SK-N-SH (cell line): ENCODE data around the gene SAT2. TPM values are rescaled to one million over a fixed set of nuclear protein-coding genes. Genes with fewer than 3 reads are reported as not detected.
A peak's percentile ranks its signal among the peaks of the same experiment; 100 is the strongest.

Experiments used
- CTCF ChIA-PET: fragments of 300-600, 350-600 bp; formaldehyde crosslinking; extraction: SDS; loops from one replicate; lab custom pipeline; 2021; lab: Yijun Ruan, JAX
- POLR2A ChIA-PET: fragments of 350-600 bp; sonication (Branson Sonifier 250); formaldehyde crosslinking; extraction: SDS; loops from one replicate; lab custom pipeline; 2020; ENCODE audit warnings: antibody characterized with exemption, inconsistent platforms; lab: Yijun Ruan, JAX
- DNase-seq: peaks from one replicate; pipeline ENCODE4 v3.0.0; 2012
- H2AFZ ChIP-seq: fragments of 200-600 bp; sonication (generic); 2 replicates; pipeline ENCODE4 v1.8.1; 2016; ENCODE audit warnings: antibody characterized with exemption, mild to moderate bottlenecking, low read depth
- H3F3A ChIP-seq: fragments of 200-600 bp; sonication (generic); replicated peaks from 2 replicates; pipeline ENCODE3; 2016; ENCODE audit warnings: antibody characterized with exemption, mild to moderate bottlenecking; ENCODE audit not compliant: insufficient read depth
- H3K27ac ChIP-seq, 2 experiments: fragments of 200-500 bp in 1 of 2; fragments of 200-600 bp in 1 of 2; sonication (Bioruptor generic) in 1 of 2; sonication (generic), shearing (Covaris generic) in 1 of 2; 2 replicates each; pipeline versions ENCODE4 v1.5.1 to v1.6.1; 2014 to 2016; ENCODE audit warnings: low read depth in 2 of 2, inconsistent platforms in 1 of 2, low read length in 1 of 2, mild to moderate bottlenecking in 1 of 2, mixed read lengths in 1 of 2
- H3K27me3 ChIP-seq: fragments of 200-600 bp; sonication (generic), shearing (Covaris generic); 2 replicates; pipeline ENCODE4 v1.6.1; 2016; ENCODE audit warnings: mixed run types; ENCODE audit not compliant: insufficient read depth
- H3K36me3 ChIP-seq, 2 experiments: fragments of 200-500 bp in 1 of 2; fragments of 200-600 bp in 1 of 2; sonication (Bioruptor generic) in 1 of 2; sonication (generic) in 1 of 2; replicated peaks in 1 of 2; 2 replicates each; pipeline versions ENCODE3 to v1.5.1; 2014 to 2016; ENCODE audit warnings: low read length in 1 of 2, mild to moderate bottlenecking in 1 of 2; ENCODE audit not compliant: insufficient read depth in 2 of 2, control insufficient read depth in 1 of 2
- H3K4me1 ChIP-seq, 2 experiments: fragments of 200-500 bp in 1 of 2; fragments of 200-600 bp in 1 of 2; sonication (Bioruptor generic) in 1 of 2; sonication (generic), shearing (Covaris generic) in 1 of 2; 2 replicates each; pipeline versions ENCODE4 v1.5.1 to v1.6.1; 2014 to 2016; ENCODE audit warnings: low read depth in 1 of 2, low read length in 1 of 2, mixed run types in 1 of 2; ENCODE audit not compliant: insufficient read depth in 2 of 2, control insufficient read depth in 1 of 2
- H3K4me2 ChIP-seq: fragments of 200-600 bp; sonication (generic), shearing (Covaris generic); 2 replicates; pipeline ENCODE4 v1.6.1; 2017; ENCODE audit warnings: mixed run types
- H3K4me3 ChIP-seq, 2 experiments: fragments of 200-500 bp in 1 of 2; fragments of 200-600 bp in 1 of 2; sonication (Bioruptor generic) in 1 of 2; sonication (generic), shearing (Covaris generic) in 1 of 2; 2 replicates each; pipeline versions ENCODE4 v1.5.1 to v1.8.1; 2014 to 2016; ENCODE audit warnings: low read depth in 2 of 2, inconsistent platforms in 1 of 2, low read length in 1 of 2, mild to moderate bottlenecking in 1 of 2, mixed read lengths in 1 of 2, moderate library complexity in 1 of 2
- H3K79me2 ChIP-seq: fragments of 200-600 bp; sonication (generic); 2 replicates; pipeline ENCODE4 v1.8.1; 2017; ENCODE audit warnings: mild to moderate bottlenecking; ENCODE audit not compliant: insufficient read depth
- H3K9ac ChIP-seq: fragments of 200-600 bp; sonication (generic); 2 replicates; pipeline ENCODE4 v1.6.1; 2017; ENCODE audit warnings: mixed run types
- H3K9me2 ChIP-seq: fragments of 200-600 bp; sonication (generic); 2 replicates; pipeline ENCODE4 v1.6.1; 2017; ENCODE audit warnings: mixed run types
- H3K9me3 ChIP-seq: fragments of 200-600 bp; sonication (generic); 2 replicates; pipeline ENCODE4 v1.6.1; 2017; ENCODE audit warnings: mixed run types, mild to moderate bottlenecking, moderate library complexity
- H4K20me1 ChIP-seq: fragments of 200-600 bp; sonication (generic); 2 replicates; pipeline ENCODE4 v1.6.1; 2017; ENCODE audit warnings: mild to moderate bottlenecking, mixed run types; ENCODE audit not compliant: insufficient read depth
- EZH2phosphoT487 ChIP-seq: fragments of 200-600 bp; sonication (generic); IDR thresholded peaks from 2 replicates; pipeline ENCODE4 v1.6.1; 2017; ENCODE audit warnings: low read depth, mixed run types, mild to moderate bottlenecking, antibody characterized with exemption, moderate library complexity, borderline replicate concordance
- JUND ChIP-seq: IDR thresholded peaks from 2 replicates; pipeline ENCODE4 v1.4.0; 2012
- NFIC ChIP-seq: IDR thresholded peaks from 2 replicates; pipeline ENCODE4 v1.4.0; 2012; ENCODE audit warnings: borderline replicate concordance
- NRF1 ChIP-seq: IDR thresholded peaks from 2 replicates; pipeline ENCODE4 v1.6.1; 2012; ENCODE audit warnings: low read depth, mild to moderate bottlenecking, low read length
- RAD21 ChIP-seq: IDR thresholded peaks from 2 replicates; pipeline ENCODE4 v1.6.1; 2012; ENCODE audit warnings: mild to moderate bottlenecking, low read length
- SIN3A ChIP-seq: IDR thresholded peaks from 2 replicates; pipeline ENCODE4 v1.6.1; 2012; ENCODE audit warnings: low read depth, mild to moderate bottlenecking, low read length, moderate library complexity, borderline replicate concordance
- SMC3 ChIP-seq: IDR thresholded peaks from 2 replicates; pipeline ENCODE4 v1.6.1; 2012; ENCODE audit warnings: low read depth, low read length, improper control_type of control experiment
- TAF1 ChIP-seq: IDR thresholded peaks from 2 replicates; pipeline ENCODE4 v1.6.1; 2012; ENCODE audit warnings: low read depth, mild to moderate bottlenecking, low read length, moderate library complexity, borderline replicate concordance
- WGBS: methylation state at CpG from one replicate; pipeline ENCODE4 v1.1.6; 2017; ENCODE audit warnings: low lambda C conversion rate; 5-methylcytosine and 5-hydroxymethylcytosine counted together
- polyA plus RNA-seq, 3 experiments: library from polyadenylated mRNA; depleted of rRNA; stranded (reverse); fragments of >200 nt; gene quantifications; 2 replicates each; pipeline ENCODE4 v1.2.3, GENCODE V29; 2012
- TF ChIP-seq, protein P1 (sequence below): IDR thresholded peaks from 2 replicates; pipeline ENCODE4 v1.4.0; 2012; ENCODE audit warnings: low read depth
- TF ChIP-seq, protein P2 (sequence below): fragments of 200-600 bp; sonication (generic); IDR thresholded peaks from 2 replicates; pipeline ENCODE4 v1.6.1; 2017; ENCODE audit warnings: antibody characterized with exemption, mild to moderate bottlenecking, moderate library complexity
- TF ChIP-seq, protein P3 (sequence below): IDR thresholded peaks from 2 replicates; pipeline ENCODE4 v1.6.1; 2012; ENCODE audit warnings: mild to moderate bottlenecking, low read depth, low read length, moderate library complexity
- TF ChIP-seq, protein P4 (sequence below): fragments of 150-350 bp; IDR thresholded peaks from 2 replicates; pipeline ENCODE4 v1.6.1; 2017; ENCODE audit warnings: antibody characterized with exemption, low read length, low read depth, borderline replicate concordance

SAT2 gene
- polyA plus RNA-seq, 1 of the 3 experiments (the other 2 are of a cell fraction): 43.1 TPM

DNA sequence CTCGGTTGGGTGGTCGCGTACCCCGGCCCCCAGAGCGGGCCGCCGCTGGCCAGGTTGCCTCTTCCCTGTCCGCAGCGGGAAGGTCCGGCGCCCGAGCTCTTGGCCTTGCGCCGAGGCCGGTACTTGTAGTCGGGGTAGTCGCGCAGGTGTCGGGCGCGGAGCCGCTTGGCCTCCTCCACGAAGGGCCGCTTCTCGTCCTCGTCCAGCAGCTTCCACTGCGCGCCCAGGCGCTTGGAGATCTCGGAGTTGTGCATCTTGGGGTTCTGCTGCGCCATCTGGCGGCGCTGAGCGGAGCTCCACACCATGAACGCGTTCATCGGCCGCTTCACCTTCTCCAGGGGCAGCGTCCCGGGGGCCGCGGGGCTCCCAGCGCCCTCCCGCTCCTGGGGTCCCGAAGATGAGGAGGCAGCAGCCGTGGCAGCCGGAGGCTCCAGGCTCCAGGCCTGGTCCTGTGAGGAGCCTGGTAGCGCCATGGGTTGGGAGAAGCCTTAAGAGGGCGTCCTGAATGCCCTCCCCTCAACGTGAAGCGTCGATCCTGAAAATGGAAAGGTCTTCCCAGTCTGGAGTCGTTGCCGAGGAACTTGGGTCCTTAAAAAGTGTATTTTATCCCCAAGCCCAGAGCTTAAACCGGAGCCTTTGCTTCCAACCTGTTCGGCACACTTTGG lies 38.3 kb downstream of the SAT2 start:
- TF ChIP-seq TAF1 (peak; percentile 23; the same call in 1 of the 2 replicates), NRF1 (no peak), NFIC (no peak), RAD21 (peak; percentile 61), JUND (no peak), SIN3A (peak; percentile 59; the same call in 1 of the 2 replicates), SMC3 (peak; percentile 56), EZH2phosphoT487 (no peak)
- TF ChIP-seq, protein P1, sequence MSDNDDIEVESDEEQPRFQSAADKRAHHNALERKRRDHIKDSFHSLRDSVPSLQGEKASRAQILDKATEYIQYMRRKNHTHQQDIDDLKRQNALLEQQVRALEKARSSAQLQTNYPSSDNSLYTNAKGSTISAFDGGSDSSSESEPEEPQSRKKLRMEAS: peak; percentile 52
- TF ChIP-seq, protein P2, sequence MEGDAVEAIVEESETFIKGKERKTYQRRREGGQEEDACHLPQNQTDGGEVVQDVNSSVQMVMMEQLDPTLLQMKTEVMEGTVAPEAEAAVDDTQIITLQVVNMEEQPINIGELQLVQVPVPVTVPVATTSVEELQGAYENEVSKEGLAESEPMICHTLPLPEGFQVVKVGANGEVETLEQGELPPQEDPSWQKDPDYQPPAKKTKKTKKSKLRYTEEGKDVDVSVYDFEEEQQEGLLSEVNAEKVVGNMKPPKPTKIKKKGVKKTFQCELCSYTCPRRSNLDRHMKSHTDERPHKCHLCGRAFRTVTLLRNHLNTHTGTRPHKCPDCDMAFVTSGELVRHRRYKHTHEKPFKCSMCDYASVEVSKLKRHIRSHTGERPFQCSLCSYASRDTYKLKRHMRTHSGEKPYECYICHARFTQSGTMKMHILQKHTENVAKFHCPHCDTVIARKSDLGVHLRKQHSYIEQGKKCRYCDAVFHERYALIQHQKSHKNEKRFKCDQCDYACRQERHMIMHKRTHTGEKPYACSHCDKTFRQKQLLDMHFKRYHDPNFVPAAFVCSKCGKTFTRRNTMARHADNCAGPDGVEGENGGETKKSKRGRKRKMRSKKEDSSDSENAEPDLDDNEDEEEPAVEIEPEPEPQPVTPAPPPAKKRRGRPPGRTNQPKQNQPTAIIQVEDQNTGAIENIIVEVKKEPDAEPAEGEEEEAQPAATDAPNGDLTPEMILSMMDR: peak; percentile 83
- TF ChIP-seq, protein P3, sequence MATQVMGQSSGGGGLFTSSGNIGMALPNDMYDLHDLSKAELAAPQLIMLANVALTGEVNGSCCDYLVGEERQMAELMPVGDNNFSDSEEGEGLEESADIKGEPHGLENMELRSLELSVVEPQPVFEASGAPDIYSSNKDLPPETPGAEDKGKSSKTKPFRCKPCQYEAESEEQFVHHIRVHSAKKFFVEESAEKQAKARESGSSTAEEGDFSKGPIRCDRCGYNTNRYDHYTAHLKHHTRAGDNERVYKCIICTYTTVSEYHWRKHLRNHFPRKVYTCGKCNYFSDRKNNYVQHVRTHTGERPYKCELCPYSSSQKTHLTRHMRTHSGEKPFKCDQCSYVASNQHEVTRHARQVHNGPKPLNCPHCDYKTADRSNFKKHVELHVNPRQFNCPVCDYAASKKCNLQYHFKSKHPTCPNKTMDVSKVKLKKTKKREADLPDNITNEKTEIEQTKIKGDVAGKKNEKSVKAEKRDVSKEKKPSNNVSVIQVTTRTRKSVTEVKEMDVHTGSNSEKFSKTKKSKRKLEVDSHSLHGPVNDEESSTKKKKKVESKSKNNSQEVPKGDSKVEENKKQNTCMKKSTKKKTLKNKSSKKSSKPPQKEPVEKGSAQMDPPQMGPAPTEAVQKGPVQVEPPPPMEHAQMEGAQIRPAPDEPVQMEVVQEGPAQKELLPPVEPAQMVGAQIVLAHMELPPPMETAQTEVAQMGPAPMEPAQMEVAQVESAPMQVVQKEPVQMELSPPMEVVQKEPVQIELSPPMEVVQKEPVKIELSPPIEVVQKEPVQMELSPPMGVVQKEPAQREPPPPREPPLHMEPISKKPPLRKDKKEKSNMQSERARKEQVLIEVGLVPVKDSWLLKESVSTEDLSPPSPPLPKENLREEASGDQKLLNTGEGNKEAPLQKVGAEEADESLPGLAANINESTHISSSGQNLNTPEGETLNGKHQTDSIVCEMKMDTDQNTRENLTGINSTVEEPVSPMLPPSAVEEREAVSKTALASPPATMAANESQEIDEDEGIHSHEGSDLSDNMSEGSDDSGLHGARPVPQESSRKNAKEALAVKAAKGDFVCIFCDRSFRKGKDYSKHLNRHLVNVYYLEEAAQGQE: no peak
- TF ChIP-seq, protein P4, sequence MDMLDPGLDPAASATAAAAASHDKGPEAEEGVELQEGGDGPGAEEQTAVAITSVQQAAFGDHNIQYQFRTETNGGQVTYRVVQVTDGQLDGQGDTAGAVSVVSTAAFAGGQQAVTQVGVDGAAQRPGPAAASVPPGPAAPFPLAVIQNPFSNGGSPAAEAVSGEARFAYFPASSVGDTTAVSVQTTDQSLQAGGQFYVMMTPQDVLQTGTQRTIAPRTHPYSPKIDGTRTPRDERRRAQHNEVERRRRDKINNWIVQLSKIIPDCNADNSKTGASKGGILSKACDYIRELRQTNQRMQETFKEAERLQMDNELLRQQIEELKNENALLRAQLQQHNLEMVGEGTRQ: no peak
- H3K79me2 ChIP-seq: peaks cover 28% of the 10 kb centered on the region
- no peak overlapping the region for H2AFZ ChIP-seq
- H3K9me2 ChIP-seq: no peaks in the 10 kb centered on the region
- ChIA-PET POLR2A (interaction anchor here (0.9 to 3.5 kb wide), 5 partner anchors 10 to 97 kb away, joined by 3 to 23 read pairs (median 3); partner anchors contain the start of genes CD68, FXR2, SAT2 and TP53), CTCF (interaction anchor here (0.7 to 3.4 kb wide), 30 partner anchors 8 to 452 kb away, joined by 3 to 22 read pairs (median 4); partner anchors contain the start of genes CD68, DNAH2, FXR2 and KDM6B)
- H3K36me3 ChIP-seq: peaks cover 20 to 56% of the 10 kb centered on the region in 2 experiments
- peak overlapping the region in 1 of 2 experiments; percentile 3; a peak in 1 of 4 replicates for H3K4me3 ChIP-seq
- 51% methylated on average over 20 of the region's 56 CpGs for WGBS
- peak overlapping the region; percentile 68; the same call in 1 of the 2 replicates for H3K4me2 ChIP-seq
- no peaks in the 10 kb centered on the region for H3K9me3 ChIP-seq
- peaks cover 17 to 32% of the 10 kb centered on the region in 2 experiments for H3K4me1 ChIP-seq
- H3K9ac ChIP-seq: no peak overlapping the region
- H3F3A ChIP-seq: peaks cover 46% of the 10 kb centered on the region
- no peaks in the 10 kb centered on the region for H3K27me3 ChIP-seq
- peak; percentile 91 for DNase-seq
- H4K20me1 ChIP-seq: no peaks in the 10 kb centered on the region
- H3K27ac ChIP-seq: peak overlapping the region in 1 of 2 experiments; percentile 21; a peak in 2 of 4 replicates
